IMR-90 (cell line): ENCODE data around the gene PCYOX1L. TPM values are rescaled to one million over a fixed set of nuclear protein-coding genes. Genes with fewer than 3 reads are reported as not detected.

Experiments used
- BHLHE40 ChIP-seq: fragments of 150-350 bp; IDR thresholded peaks from 2 replicates; pipeline ENCODE4 v1.6.1; 2016; ENCODE audit warnings: mild to moderate bottlenecking, low read depth, low read length
- MAZ ChIP-seq: IDR thresholded peaks from 2 replicates; pipeline ENCODE4 v1.6.1; 2012; ENCODE audit warnings: low read depth, mild to moderate bottlenecking, low read length, improper control_type of control experiment, moderate library complexity, borderline replicate concordance
- NFE2L2 ChIP-seq: fragments of 150-350 bp; IDR thresholded peaks from 2 replicates; pipeline ENCODE4 v1.6.1; 2016; ENCODE audit warnings: low read depth, mild to moderate bottlenecking, low read length
- polyA plus RNA-seq, 3 experiments: library from polyadenylated mRNA; depleted of rRNA; stranded (reverse); fragments of >200 nt; gene quantifications; 2 replicates each; pipeline ENCODE4 v1.2.3, GENCODE V29; 2012; ENCODE audit warnings: low replicate concordance in 1 of 3
- total RNA-seq: library from RNA; depleted of rRNA; stranded (reverse); fragments of >200 nt; gene quantifications from 2 replicates; pipeline ENCODE4 v1.2.3, GENCODE V29; 2012
- TF ChIP-seq, protein P1 (sequence below): fragments of 150-350 bp; IDR thresholded peaks from 2 replicates; pipeline ENCODE4 v1.6.1; 2016; ENCODE audit warnings: low read depth, mild to moderate bottlenecking, low read length, moderate library complexity, borderline replicate concordance

PCYOX1L gene
- total and polyA plus RNA-seq, 2 of the 4 experiments (the other 2 are of a cell fraction): 7.0 to 14.3 TPM

DNA sequence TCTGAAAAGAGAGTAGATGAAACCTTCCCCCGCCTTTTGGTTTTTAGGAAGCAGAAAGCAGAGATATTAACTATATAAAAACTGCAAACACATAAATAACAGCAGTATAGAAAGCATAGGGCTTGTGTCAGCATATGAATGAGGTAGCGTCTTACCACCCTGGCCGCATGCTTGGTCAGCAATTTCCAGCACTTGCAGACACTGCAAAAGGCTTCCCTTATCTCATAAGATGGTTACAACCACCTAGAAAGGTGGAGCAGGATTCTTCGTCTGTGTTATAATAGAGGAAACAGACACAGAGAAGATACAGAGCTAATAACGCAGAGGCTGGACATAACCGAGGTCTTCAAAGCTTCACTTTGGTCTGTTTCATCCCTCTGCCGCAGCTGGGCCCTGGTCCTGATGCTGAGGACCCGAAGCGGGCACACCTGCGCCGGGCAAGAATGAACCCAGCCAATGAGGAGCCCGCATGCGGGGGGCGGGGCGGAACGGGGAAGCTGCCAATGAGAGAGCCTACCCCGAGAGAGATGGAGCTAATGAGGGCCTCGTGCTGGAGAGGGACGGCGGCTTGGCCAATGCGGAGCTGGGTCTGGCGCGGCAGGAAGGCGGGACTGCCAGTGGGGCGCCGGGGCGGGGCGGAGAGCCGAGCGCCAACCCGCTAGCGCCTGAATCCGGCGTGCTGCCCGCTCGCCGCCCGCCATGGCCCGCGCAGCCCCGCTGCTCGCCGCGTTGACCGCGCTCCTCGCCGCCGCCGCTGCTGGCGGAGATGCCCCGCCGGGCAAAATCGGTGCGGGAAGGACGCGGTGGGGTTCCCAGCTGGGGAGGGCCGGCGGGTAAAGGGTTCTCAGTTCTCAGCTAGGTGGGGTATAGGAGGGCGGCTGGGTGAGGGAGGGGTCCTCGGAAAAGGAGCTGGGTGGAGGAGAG is at the start of gene PCYOX1L (continued):
- TF ChIP-seq BHLHE40 (no peak), MAZ (peak; percentile 65; the same call in 1 of the 2 replicates), NFE2L2 (no peak)
- TF ChIP-seq, protein P1, sequence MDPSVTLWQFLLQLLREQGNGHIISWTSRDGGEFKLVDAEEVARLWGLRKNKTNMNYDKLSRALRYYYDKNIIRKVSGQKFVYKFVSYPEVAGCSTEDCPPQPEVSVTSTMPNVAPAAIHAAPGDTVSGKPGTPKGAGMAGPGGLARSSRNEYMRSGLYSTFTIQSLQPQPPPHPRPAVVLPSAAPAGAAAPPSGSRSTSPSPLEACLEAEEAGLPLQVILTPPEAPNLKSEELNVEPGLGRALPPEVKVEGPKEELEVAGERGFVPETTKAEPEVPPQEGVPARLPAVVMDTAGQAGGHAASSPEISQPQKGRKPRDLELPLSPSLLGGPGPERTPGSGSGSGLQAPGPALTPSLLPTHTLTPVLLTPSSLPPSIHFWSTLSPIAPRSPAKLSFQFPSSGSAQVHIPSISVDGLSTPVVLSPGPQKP: no peak
